T-helper 2 cell (primary cell): Measurements from ENCODE around the gene PPT2.

ENCODE experiments used
- DNase-seq, 5 experiments: peaks; one replicate each; pipeline versions ENCODE4 v3.0.0 to v3.0.0-alpha.2; 2012 to 2022
- total RNA-seq, 2 donors: gene quantifications; one replicate each; lab custom pipeline; 2026; lab: John Stamatoyannopoulos, UW

PPT2 gene, protein sequence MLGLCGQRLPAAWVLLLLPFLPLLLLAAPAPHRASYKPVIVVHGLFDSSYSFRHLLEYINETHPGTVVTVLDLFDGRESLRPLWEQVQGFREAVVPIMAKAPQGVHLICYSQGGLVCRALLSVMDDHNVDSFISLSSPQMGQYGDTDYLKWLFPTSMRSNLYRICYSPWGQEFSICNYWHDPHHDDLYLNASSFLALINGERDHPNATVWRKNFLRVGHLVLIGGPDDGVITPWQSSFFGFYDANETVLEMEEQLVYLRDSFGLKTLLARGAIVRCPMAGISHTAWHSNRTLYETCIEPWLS
- 1.9 to 2.8 reads per million in 2 donors for total RNA-seq

DNA sequence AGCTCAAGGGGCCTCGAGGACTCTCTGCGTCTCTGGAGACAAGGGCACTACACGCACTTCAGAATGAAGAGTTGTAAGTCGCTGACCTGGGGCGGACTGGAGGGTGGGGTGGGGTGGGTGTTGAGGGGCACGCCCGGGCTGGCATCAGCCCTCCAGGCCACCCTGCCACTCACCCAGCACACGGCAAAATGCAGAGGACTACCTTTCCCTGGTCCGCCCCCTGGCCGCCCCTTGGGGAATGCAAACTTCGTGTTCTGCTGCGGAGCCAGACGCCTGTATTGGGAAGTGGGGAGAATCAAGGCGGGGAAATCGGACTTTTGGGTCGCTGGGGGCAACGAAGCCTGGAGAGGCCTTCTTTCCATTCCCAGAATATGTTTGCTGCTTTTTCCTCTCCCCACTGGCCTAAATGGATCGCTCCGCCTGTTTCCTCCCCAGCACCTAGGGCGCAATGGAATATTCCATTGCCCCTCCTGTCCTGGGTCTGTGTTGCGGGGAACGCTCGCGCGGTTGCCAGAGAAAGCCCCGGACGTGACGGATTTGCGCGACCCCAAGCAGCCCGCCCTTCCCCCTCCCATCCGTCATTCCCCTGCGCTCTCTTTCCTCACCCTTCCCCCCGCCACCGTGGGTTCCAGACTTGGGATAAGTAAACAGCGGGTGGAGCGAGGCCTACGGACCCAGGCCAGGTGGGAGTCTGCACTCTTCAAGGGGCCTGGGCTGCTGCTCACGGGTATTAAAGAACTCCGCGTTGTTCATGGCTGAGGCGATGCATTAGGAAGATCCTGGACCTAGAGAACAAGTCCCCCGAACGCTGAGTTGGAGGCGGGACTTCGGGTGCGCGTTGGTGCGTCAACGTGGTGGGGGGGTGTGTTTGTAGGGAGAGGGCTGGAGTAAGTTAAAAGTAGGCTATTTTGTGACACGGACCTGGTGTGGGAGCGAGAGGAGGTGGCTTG, at the start of gene PPT2:
TSS of gene PPT2 (plus strand) at position 578 of the 950 bp plus-strand sequence. CDS start 454 bp downstream, outside the sequence.
- DNase-seq: peak in 4 of 5 experiments; percentile 45 to 90 (median 66)

DNA sequence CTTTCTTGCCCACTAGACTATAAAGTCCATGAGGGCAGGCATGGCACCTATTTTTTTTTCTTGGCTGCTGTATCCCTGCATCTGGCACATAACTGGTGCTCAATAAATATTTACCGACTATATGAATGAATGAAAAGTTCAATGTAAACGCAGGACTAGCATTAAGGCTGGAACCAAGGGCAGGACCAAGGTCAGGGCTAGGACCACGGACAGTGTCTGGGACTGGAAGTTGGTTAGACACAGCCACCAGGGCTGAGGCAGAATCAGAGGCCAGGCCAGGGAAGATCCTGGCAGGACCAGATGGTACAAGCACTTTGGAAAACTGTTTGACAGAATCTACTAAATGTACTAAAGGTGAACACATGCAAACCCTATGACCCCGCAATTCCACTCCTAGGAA, 48.5 kb upstream of the PPT2 start:
- no peak for DNase-seq

DNA sequence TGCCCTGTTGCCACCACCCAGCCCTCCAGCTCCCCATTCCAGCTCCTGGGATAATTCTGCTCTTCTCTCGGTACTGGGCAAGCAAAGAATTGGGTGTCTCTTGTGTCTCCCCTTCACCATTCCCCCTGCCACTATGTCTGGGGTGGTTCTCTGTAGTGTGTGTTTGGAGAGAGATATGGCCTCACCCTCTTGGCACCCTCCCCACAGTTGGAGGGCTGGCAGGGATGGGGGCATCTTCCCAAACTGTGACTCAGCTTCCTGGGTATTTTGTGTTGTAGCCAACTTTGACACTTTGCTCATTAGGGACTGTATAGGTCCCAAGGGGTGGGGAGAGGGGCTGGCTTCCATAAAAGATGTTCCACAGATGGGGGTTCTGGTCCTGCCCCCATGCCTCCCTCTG, 46.5 kb upstream of the PPT2 start:
- DNase-seq: no peak

DNA sequence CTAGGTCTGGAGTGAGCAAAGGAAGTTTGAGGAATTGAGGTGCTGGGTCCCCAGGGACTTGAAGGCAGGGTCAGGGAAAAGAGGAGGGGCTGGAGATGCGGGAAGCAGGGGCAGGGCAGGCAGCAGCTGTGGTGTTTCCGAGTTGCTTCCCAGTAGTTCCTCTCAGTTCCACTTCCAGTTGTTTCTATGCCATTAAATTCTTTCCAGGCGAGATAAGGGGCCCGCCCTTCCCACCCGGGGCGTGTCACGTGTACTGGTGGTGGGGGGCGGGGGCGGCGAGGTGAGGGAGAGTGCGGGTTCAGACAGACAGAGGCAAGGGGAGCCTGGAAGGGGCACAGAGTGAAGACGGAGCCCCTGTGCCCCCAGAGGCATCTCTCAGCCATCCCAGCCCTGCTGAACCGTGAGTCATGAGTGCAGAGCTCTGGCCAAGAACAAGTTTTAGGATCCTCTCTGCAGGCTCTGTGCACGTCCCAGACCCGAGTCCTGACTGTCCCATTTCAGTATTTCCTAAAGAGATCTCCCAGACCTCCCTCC, 45.8 kb upstream of the PPT2 start:
- no peak for DNase-seq

DNA sequence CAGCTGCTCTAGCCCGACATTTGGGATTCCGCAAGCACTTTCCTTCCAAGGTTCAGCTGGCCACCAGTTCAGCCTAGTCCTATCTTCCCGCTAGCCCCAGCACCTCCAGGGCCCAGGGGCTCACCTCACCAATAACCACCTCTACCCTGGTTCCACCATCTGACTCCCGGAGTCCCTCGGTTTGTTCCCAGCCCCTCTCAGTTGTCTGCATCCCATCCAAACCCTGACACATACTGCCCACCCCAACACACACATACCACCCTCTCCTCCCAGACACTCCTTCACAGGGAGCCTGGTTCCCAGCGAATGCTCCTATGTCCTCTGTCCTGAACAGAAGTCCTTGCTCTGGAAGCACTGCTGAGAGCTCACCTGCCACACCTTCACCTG, 45.2 kb upstream of the PPT2 start:
- DNase-seq: no peak

DNA sequence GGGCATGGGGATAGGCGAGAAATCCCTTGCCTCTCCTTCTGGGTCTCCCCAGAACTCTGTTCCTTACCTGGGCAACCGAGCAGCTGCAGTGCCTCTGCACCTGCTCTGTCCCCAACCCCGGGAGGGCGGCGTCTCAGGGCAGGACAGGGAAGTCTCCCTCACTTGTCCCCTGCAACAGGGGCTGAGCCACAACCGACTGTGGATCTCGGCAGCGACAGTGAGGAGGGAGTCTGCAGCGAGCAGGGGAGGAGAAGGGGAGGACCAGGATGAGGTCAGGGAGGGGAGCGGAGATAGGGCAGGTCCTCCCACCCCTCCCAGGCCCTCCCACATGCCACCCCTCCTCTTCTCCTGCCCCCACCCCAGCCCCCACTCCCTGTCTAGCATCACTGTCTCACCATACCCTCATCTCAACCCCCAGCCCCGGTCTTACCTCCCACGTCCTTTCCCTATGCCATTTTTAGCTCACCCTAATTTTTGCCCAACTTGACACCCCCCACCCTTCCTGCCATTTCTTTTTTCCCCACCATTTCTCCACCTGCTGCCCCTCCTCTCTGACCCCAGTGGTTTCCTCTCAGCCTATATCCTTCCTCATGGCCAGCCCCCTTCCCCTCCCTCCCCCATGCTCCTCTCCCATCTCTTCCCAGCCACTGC, 44.7 kb upstream of the PPT2 start, which contains the start of gene TNXB:
TSS of gene TNXB (minus strand) at position 225 of the 651 bp plus-strand sequence. CDS start 11,140 bp downstream, outside the sequence.
- DNase-seq: no peak

DNA sequence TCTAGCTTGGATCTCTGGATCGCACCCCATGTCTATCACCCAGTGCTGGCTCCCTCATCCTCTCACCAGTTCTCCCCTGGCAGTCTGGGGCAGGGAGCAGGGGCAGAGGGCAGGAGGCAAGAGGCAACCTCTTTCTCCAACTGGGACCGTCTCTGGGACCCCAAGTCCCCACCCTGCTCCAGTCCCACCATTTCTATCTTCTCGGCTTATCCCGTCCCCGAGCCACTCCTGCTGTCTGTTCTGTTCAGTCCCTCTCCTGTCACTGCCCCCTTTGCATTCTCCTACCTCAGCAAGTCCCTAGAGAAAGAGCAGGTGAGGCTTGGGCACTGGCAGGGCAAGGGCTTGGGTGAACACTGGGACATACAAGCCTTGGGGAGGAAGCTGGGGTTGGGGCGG, 44.2 kb upstream of the PPT2 start:
- no peak for DNase-seq

DNA sequence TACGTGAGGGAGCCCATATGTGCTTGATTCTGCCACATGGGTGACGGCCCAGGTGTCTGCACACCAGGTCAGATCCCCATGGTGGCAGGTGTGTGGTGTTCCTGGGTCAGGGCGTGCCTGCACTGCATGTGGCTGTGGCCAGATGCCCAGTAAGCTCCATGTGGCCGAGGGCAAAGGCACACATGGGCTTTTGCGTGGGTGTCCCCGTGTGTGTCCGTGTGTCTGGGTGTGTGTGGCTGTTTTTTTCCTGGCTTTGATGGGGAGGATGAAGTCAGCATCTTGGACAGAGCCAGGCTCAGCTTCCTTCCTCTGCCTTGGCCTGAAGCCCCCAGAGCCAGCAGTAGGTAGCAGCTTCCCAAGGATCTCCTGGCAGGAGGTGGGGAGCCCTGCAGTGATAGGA, 43.3 kb upstream of the PPT2 start:
- DNase-seq: no peak

DNA sequence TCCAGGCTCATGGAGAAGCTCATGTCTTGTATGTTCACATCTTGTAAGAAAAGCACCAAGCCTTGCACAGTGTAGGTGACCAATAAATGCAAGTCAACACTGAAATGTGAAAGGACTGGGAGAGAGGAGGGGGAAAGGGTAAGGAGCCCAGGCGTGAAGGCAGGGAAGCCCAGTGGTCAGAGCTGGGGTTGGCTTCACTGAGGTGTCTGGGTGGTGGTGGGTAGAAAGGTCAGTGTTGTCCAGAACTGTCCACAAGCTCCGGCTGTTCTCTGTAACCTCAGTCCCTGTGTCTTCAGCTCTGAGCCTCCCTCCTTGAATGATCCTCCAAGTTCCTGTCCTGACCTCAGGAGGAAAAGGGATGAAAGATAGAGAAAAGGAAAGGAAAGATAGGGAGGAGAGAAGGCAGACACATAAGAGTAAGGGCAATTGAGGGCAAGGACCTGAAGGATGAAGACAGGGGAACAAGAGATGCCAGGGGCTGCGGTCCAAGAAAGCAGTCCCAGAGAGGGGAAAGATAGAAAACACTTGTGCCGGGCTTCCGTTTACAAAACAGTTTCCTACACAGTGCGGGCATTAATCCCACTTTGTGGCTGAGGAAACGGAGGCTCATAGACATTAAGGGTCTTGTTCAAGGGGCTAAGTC, 42.4 kb upstream of the PPT2 start:
- DNase-seq: no peak

DNA sequence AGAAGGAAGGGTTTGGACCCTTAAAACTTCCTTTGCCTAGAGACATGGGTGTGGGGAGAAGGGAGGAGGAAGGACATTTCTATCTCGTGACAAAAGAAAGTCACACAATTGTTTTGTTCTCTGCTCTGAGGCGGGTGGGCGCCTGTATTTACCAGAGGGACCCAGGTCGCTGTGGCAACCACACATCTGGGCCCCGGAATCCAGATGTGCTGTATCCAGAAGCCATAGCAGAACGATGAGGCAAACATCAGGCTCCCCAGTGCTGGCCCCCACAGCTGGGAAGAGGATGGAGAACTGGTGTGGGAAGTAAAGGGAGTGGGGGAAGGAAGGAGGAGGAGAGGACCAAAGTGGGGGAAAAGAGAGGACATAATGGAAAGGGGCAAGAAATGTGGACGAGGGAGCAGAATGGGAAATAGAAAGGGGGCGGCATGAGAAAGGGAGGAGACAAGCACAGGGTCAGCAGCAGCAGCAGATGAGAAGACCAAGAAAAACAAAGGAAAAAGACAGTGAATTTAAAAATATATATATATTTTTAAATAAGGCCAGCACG, 41.4 kb upstream of the PPT2 start:
- DNase-seq: no peak

DNA sequence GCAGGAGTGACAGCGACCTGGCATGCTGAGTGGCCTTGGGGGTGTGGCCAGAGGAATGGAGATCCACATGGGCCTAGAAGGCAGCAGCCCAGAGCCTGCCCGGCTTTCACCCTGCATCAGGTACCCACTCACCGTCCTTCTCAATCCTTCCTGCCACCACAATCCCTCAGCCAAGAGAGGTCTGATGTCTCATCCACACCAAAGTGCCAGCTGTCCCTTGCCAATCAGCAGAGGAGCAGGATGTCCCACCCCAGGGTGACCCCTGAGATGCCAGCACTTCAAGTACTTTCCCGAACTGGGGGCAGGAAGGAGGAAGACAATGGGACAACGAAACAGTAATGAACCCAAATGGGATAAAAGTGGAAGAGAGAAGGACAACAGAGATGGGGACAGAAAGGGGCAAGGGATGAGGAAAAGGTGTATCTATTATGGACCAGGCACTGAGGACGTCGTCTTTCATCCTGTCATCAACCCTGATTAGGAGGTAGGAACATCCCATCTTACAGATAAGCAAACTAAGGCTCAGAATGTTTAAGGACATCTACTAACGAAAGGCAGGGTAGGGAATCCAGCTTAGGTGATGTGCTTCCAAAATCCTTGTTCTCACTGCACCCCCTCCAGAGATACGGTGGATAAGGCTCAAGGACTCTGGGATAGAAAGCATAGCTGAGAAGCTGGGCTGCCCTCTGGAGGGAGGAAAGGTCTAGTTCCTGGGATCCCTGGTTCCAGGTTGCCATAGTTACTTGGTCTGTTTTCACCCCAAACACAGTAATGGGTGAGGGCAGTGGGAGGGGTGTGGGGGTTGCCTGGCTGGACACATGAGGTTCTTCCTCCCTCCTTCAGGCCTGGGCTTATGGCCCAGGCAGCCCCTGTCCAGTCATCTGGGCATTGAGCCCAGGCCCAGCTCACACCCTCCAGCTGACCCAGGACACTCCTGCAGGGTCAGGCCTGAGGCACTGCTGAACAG, 40.3 kb upstream of the PPT2 start:
- no peak for DNase-seq

DNA sequence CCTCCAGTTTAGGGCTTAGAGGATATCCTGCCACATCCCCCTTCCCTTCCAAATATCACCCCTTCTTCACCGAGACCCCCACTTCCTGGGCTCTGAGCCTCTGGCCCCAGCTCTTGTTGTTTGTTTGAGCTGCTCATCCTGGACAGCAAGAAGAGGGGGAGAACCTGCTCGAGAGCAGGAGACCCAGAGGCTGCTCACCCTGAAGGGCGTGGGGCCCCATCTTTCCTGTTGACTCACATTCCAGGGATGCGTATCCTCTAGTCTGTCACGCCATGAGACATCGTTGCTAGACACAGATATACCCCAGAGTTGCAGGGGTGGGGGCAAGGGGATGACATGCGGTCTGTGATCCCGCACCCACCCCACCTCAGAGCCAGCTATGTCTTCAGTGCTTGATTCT, 39.1 kb upstream of the PPT2 start:
- DNase-seq: no peak

DNA sequence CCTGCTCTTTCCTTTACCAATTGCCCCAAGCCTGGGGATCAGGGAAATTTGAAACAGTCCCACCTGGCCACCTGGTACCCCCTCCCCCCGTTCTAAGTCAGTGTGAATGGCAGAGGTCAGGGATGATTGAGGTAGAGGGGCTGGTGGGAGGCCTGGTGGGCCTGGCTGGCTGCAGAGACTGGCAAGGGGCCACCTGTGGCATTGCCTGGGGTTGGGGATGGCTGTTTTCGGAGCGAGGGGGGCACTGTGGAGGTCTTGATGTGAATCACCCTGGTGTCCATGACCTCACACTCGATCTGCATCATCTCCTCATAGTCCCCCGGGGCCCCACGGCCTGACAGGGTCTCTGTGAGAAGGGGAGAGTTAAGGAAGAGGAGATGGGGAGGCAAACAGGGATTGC, 38.3 kb upstream of the PPT2 start:
- DNase-seq: no peak

DNA sequence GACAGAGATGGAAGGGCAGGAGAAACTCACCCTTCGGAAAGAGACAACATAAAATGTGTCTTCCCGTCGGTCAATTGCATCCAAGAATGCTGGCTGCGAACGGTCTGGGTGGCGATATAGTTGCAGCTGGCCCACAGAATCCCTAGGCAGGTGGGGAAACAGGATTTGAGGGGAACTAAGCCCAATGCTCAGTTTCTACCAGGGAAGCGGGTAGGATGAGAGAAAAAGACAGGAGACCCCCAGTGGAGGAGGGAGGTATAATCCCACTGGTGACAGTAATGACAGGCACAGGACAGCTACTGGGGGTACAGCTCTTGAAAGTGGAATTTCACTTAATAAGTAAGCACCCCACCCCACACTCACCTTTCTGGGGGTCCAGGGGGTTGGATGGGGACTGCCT, 37.3 kb upstream of the PPT2 start:
- DNase-seq: no peak

DNA sequence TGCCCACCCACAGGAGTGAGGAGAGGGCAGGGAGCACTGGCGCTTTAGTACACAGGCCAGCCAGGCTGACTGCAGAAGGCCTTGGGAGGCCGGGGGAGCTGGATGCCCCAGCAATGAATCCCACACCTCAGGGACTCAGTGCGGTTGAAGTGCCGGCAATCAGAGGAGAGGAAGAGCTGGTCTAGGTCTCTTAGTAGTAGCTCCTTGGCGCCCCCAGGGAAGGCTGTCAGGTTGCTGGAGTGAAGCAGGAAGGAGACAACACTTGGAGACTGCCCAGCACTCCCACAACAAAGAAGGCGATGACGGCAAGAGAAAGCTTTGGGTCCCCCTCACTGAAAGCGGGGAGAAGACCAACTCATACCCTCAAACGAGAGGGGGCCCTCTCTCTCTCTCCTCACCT, 36.5 kb upstream of the PPT2 start:
- no peak for DNase-seq

DNA sequence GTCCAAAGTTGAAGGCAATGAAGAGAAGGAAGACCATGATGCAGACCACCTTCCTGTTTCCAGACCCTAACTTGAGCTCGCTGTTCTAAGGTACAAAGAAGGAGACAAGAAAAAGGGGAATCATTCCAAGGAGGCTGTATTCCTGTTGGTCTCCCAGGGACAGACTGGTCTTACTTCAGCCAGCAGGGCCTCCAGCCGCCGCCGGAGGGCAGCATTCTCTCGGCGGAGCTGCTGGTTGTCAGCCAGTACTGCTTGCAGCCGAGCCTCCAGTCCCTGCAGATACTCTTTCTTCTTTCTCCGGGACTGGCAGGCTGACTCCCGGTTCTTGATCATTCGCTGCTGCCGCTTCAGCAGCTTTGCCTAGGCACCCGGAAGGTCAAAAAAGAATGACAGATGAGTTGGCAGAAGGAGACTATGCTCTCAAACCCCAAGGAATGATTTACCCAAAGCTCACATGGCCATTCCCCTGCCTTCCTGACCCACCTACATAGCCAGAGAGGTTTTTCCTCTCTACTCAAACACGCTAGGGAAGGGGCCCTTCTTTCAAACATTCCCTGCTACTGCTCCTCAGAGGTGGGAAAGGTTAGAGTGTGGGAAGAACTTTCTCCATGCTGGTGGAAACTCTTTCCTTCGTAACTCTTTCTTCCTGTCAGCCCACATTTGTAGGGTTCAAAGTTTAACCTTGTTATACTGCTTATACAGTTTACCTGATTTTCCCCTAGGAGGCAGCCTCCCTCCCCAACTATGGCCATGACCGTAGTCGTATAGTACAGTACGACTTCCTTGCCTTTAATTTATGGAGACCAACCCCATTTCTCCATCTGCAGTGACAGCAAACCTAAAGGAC, 34.9 kb upstream of the PPT2 start:
- peak in 4 of 5 experiments; percentile 32 to 70 (median 54) for DNase-seq

DNA sequence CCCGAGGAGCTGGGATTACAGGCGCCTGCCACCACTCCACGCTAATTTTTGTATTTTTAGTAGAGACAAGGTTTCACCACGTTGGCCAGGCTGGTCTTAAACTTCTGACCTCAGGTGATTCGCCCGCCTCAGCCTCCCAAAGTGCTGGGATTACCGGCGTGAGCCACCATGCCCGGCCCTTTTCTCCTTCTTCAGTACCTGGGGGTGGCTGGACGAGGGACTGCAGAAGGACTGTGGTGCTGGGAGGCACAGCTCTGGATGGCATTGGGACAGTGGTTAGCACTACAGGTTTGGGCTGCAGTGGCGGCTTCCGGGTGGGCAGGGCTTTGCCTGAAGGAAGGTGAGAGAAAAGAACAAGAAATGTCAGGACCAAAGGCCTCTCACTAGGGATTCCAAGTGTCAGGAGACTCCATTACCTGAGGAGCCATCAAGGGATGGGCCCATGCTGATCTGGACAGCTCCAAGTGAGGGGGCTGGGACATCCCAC, 33.3 kb upstream of the PPT2 start:
- no peak for DNase-seq

DNA sequence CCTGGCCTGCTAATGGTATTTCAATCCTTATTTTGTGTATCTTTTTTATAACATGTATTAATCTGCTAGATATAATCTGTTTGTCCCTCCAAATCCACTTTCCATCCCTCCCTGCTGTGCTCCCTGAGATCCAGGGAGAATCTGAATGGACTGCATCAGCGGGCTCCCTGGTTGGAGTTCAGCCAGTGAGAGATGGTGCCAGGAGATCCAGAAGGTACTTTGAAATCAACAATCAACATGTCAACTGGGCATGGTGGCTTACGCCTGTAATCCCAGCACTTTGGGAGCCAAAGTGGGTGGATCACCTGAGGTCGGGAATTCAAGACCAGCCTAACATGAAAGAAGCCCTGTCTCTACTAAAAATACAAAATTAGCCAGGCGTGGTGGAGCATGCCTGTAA, 30.3 kb upstream of the PPT2 start:
- no peak for DNase-seq

DNA sequence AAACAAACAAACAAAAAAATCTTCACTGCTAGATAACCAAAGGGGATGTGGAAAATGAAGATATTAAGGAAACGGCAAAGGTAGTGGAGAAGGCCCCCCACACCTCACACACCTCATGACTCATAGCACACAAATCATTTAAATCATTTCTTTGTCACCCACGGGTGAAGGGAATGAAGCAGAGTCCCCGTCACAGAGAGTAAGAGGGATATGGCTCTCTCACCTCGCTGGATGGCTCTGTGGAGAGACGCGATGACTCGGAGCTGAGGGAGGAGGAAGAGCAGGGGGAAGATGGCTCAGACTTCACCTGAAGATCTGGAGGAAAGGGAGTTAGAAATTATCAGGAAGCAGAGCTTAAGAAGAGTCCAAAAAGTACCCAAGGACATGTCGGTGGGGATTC, 27.1 kb upstream of the PPT2 start:
- no peak for DNase-seq

DNA sequence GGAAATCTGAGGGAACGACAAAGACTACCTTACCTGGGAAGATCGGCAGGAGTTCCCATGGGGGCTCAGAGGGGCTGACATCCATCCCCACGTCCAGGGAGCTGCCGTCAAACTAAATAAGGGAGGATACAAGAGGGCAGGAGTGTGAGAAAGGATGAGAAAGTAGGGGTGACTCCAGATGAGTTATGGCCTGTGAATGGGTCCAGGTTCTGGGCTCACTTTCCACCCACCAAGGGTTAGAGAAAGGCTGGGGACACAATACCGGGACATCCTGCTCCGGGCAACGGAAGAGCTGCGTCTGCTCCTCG, 26.6 kb upstream of the PPT2 start:
- DNase-seq: no peak
